ENCODE data around the gene FTSJ3.
"Not testable (repeated sequence)": the region's sequence is repeated elsewhere in the genome, so short reads cannot be mapped to it uniquely, and the experiment has no call there.

The FTSJ3 gene, protein sequence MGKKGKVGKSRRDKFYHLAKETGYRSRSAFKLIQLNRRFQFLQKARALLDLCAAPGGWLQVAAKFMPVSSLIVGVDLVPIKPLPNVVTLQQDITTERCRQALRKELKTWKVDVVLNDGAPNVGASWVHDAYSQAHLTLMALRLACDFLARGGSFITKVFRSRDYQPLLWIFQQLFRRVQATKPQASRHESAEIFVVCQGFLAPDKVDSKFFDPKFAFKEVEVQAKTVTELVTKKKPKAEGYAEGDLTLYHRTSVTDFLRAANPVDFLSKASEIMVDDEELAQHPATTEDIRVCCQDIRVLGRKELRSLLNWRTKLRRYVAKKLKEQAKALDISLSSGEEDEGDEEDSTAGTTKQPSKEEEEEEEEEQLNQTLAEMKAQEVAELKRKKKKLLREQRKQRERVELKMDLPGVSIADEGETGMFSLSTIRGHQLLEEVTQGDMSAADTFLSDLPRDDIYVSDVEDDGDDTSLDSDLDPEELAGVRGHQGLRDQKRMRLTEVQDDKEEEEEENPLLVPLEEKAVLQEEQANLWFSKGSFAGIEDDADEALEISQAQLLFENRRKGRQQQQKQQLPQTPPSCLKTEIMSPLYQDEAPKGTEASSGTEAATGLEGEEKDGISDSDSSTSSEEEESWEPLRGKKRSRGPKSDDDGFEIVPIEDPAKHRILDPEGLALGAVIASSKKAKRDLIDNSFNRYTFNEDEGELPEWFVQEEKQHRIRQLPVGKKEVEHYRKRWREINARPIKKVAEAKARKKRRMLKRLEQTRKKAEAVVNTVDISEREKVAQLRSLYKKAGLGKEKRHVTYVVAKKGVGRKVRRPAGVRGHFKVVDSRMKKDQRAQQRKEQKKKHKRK

DNA sequence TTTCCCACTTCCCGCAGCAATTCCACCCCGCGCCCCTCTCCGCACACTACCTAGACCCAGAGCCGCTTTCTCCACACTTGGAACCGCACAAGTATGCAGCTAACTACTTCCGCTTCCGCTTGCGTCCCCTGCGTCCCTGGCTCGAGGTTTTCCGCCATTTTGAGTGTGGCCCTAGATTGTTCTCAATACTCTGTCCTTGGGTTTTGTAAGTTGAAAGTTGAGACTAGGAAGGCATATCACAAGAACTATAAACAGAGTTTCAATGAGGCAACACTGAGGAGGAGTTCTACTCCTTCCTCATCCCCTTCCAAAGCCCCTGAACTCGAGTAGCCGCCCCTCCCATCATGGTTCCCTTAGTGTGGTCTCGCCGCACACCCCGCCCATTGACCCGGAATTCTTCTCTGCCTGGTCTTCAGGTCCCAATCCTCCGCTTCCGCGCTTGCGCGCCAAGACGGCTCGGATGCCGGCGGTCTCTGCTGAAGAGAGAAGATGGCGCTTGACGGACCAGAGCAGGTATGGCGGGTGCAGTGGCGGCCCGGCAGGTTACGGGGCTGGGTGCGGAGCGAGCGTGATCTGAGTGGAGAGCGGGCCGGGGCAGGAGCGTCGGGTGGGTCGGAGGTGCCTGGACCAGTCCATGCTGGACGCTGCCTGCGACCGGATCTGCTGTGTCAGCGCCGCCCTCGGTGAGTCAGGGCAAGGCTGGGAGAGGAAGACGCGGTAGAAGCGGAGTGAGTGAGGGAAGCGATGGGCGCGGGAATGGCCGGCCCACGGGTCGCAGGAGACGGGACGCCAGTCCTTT lies at the start of gene FTSJ3, which contains the start of gene PSMC5:
FTSJ3 (minus strand) TSS at position 662 of the 799 bp plus-strand sequence. CDS start 761 bp downstream, outside the sequence.
PSMC5 (plus strand) TSS at position 430 of the 799 bp plus-strand sequence; CDS start at position 490, 60 bp downstream.
- no peak for DNase-seq

- not testable (repeated sequence) for DNase-seq
Observed at GRCh38 chr17:63874693-63875092, 47.2 kb upstream of the FTSJ3 start.

- DNase-seq = not testable (repeated sequence)
Observed at GRCh38 chr17:63874061-63874626, 46.7 kb upstream of the FTSJ3 start.

GRCh38 chr17:63873577-63873976 lies 46.1 kb upstream of the FTSJ3 start, which contains the start of gene CSH2:
CSH2 (minus strand) TSS chr17:63873677; CDS start chr17:63873614, 63 bp downstream.
- DNase-seq = not testable (repeated sequence)

DNA sequence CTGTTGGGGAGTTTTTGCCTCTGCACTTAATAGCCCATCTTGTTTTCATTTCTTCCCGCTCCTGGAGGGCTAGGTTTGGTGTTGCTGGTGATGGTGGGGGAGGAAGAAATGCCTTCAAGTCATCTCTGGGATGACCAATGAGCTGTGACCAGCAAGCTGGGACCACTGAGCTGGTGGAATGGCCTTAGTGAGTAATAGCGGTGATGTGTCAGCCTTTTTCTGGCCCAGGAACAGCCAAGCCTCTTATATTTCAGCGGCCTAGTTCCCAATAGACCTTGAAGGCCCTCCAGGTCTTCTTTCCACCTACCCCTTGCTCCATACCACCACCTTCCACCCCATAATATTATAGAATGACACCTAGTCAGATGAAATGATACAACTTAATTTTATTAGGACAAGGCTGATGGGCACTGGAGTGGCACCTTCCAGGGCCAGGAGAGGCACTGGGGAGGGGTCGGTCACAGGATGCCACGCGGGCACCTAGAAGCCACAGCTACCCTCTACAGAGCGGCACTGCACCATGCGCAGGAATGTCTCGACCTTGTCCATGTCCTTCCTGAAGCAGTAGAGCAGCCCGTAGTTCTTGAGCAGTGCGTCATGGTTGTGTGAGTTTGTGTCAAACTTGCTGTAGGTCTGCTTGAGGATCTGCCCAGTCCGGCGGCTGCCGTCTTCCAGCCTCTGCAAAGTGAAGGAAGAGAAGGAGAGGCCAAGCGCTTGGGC lies 44.3 kb upstream of the FTSJ3 start:
- DNase-seq = not testable (repeated sequence)

DNA sequence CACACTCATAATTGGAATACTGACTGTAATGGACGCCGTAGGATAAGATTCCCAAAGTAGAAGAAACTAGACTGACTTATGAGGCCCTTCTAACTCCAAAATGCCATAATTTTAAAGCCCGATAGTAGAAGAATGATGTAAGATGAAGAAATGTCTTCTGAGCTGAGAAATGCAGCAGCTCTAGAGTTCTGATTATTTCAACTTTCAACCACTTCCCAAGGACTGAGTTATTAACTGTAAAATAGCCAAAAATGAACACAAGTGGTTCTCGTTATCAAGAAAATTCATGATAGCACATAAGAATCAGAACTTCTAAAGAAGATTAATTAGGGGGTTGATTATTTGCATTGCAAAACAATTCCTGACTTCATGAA lies 42.8 kb upstream of the FTSJ3 start:
- DNase-seq = not testable (repeated sequence)

DNA sequence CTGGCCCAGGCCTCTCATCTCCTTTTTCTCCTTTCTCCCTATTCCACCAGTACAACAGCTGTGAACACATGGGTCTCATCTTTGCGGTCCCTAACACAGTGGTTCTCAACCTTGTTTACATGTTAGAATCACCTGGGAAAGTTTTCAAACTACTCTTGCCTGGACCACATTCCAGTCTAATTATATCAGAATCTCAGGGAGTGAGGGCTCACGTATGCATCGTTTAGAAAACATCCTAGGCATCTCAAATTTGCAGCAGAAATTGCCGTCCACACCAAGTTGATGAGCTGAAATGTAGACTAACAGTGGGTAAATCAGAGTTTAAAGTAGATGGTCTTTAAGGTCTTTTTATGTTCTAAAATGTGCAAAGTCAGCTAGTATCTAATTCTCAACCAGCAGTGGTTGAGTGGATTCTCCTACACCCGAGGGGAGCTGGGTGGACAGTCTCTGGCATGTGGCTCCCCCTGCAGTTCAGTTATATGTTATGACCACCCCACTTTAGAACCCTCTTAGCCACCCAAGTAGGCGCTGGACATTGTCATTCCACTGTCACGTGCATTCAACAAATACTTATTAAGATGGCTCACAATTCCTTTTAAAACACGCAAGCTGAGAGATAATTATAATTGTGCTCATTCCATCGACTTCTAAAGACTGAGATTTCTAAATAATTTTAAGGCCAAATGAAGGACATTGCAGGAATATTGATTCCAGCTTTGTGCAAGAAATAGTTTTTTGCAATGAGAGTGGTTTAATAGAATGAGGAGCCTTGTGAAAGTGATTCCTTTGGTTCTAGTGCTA lies 42.2 kb upstream of the FTSJ3 start:
- DNase-seq = not testable (repeated sequence)

- not testable (repeated sequence) for DNase-seq
Observed at GRCh38 chr17:63866625-63867024, 39.2 kb upstream of the FTSJ3 start.

- DNase-seq = no peak
Observed at GRCh38 chr17:63859257-63859656, 31.8 kb upstream of the FTSJ3 start.

- DNase-seq = not testable (repeated sequence)
Observed at GRCh38 chr17:63856425-63856824, 29.0 kb upstream of the FTSJ3 start.

- no peak for DNase-seq
Observed at GRCh38 chr17:63855185-63855584, 27.7 kb upstream of the FTSJ3 start.

- no peak for DNase-seq
Observed at GRCh38 chr17:63854709-63855108, 27.2 kb upstream of the FTSJ3 start.

DNA sequence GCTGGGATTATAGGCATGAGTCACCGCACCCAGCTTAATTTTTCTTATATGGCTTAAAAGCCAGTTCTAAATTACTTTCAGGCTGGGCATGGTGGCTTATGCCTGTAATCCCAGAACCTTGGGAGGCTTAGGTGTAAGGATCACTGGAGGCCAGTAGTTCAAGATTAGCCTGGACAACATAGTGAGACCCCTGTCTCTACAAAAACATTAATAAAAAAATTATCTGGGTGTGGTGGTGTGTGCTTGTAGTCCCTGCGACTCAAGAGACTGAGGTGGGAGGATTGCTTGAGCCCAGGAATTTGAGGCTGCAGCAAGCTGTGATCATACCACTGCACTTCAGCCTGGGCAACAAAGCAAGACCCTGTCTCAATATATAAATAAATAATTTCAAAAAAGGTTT lies 25.8 kb upstream of the FTSJ3 start:
- no peak for DNase-seq

DNA sequence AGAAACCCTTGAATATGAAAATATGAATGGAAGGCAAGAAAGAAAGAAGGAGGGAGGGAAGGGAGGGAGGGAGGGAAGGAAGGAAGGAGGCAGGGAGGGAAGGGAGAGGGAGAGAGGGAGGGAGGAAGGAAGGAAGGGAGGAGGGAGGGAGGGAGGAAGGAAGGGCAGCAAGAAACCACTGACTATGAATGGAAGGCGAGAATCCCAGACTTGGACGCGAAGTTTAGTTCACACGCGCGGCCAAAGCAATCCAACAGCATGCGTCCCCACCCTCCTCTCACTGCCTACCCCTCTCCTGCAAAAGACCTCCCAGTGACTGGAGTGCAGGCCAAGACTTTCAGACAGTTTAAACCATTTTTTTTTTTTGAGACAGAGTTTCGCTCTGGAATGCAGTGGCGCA lies 22.9 kb upstream of the FTSJ3 start:
- DNase-seq = no peak

DNA sequence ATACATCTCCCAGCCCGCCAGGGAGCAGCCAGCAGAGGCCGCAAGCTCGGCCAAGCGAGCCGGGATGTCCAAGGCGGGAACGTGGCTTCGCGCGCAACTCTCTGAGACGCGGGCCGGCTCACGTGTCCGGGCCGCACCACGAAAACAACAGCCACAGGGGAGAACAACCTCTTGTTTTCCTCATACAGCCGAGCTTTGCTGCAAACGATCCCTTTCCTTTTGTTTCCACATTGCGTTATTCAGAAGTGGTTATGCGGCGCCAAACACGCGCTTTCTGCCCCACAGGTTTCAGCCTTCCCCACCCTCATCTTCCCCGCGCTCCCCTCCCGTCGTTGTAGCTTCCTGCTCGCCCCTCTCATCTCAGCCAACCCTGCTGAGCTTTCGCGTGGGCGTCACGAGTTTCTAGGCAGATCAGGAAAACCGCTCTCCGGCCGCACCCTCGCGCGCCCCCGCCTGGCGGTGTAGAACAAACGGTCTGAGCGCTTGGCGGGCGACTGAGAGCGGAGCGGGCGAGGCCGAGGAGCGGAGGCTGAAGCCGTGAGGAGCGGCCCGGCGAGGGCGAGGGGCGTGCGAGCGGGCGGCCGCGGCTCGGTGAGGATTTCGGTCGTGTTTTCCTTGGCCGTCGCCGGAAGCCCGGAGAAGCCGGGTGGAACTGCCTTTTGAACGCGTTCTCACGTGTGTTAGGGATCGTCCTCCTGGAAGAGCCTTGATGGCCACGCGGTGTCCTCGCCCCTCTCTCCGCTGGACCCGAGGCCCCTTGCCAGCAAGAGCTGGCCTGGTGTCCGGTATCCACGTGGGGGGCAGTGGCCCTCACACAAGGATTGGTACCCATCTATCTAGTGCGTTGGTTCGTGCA lies 21.6 kb upstream of the FTSJ3 start:
- no peak for DNase-seq

DNA sequence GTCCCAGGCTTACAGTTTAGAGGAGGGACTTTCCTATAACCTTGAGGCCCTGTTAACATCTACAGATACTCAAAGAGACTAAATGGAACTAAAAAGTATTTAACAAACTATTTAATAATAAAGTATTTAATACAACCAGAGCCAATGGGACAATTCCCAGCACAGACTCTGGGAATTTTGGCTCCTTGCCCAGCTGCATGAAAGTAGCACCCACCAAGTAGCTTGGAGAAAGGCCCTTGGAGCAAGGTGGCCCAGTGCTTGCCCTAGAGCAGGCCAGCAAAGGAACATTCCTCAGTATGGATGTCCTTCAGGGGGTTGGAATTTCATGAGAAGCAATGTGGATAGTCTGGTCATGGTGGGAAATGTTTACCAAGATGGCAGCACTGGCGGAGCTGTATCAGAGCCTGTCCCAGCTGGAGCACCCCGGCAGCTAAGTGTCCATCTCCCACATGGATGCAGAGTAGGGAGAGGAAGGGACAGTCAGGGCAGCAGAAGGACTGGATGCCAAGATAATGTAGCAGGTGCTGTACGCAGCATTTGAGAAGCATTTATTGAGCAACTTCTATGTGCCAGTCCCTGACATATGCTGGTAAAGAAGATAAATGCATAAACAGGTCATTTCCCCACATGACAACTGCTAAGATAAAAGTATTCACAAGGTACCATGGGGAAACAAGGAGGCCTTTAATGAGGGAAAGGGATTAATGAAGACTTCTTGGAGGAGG lies 20.2 kb upstream of the FTSJ3 start:
- no peak for DNase-seq

DNA sequence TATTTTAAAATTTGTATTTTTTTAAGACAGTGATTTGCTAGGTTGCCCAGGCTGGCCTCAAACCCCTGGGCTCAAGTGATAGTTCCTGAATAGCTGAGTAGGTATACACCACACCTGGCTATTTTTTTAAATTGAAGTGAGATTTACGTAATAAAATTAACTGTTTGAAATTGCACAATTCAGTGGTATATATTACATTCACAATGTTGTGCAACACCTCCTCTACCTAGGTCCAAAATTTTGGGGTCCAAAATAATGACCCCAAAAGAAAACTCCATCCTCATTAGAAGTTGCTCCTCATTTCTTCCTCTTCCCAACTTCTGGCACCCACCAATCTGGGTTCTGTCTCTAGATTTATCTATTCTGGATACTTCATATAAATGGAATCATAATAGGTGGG lies 18.0 kb upstream of the FTSJ3 start:
- no peak for DNase-seq

- no peak for DNase-seq
Observed at GRCh38 chr17:63843910-63844677, 16.6 kb upstream of the FTSJ3 start.

All from cortex of kidney (tissue), 1 donor.